ENCODE results near the gene SKAP2.

SKAP2 gene, protein sequence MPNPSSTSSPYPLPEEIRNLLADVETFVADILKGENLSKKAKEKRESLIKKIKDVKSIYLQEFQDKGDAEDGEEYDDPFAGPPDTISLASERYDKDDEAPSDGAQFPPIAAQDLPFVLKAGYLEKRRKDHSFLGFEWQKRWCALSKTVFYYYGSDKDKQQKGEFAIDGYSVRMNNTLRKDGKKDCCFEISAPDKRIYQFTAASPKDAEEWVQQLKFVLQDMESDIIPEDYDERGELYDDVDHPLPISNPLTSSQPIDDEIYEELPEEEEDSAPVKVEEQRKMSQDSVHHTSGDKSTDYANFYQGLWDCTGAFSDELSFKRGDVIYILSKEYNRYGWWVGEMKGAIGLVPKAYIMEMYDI

DNA sequence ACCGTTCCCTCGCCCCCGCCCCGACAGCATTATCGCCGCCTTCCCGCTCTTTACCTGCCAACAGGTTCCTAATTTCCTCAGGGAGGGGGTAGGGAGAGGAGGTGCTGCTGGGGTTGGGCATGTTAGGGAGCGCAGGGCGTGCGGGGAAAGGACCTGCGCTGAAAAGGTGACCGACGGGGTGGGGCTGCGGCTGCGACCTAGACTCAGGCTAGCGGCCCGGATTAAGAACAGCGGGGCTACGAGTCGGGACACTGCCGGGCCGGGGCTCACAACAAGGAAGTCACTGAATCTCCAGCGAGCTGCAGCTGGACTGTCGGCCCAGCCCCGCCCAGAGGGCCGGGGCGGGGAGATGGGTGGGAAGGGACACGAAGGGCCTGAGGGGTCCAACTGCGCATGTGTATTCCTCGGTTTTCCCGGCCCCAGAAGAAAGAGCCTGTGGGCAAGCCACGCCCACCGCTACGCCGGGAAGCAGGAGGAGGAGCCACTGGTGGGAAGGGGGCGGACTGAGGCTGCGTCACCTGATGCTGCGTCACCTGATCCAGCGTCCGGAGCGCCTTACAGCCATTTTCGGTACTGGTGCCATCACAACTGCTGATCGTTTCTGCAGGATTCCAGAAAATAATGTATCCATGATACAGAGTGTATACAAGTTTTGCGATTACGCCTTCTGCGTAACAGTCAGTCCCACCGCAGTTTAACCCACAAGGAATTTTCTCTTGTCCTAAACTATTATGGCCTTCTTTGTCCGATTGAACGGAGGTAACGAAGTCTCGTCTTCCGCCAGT is at the start of gene SKAP2:
SKAP2 (minus strand) TSS at position 282 of the 785 bp plus-strand sequence; CDS start at position 121, 161 bp downstream.
- peak; percentile 97 for DNase-seq

DNA sequence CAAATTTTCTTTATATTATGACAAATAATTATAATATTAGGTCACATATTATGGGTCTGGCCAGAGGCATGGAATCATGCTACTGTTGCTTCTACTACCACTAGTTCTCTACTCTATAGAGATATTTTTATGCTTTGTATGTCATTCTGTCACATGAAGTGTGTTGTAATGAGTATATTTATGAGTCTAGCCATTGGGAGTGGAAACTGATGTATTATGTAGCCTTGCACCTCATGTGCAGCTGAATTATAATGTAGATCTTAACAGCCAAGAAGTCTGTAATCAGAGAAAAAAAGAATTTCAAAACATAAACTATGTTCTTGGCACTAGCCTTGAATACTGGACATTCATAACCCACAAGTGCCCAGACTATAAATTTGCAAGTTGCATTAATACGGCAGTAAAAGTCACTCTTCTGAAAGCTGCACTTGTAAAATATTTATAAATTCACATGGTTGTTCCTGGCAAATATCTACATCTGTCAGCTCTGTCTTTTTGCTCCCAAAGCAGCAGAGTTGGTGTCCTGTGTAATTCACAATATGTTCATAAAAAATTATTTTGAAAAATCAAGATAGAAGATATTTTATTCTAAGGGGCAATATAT is 48.6 kb upstream of the SKAP2 start:
- DNase-seq = no peak

DNA sequence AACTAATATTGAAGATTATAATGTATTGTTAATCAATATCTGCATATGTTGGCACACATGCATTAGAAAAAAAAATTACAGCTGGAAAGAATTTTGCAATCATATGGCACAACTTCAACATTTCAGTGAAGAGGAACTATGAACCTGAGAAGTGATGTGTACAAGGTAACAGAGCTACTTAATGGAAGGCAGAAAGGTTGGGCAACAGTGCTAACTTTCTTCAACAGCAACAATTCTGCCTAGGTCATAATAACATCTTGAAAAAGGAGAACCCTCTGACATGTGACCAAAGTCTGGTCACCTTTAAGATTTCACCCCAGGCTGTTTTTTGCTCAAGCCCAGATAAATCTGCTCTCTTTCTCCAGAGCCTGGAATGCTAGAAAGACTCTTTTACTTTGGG is 47.9 kb upstream of the SKAP2 start:
- DNase-seq = no peak

DNA sequence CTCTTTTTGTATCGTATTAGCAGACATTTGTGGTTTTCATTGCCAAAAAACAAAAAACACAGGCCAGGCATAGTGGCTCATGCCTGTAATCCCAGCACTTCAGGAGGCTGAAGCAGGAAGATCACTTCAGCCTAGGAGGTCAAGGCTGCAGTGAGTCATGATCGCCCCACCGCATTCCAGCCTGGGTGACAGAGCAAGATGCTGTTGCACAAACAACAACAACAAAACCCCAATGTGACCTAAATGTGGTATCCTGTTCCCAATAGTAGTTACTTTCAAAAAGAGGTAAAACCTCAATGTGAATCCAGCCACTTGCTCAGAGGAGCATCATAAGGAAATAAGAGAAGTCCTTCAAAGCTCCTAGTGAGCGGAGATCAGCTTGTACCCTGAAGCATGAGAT is 45.8 kb upstream of the SKAP2 start:
- peak; percentile 63 for DNase-seq

DNA sequence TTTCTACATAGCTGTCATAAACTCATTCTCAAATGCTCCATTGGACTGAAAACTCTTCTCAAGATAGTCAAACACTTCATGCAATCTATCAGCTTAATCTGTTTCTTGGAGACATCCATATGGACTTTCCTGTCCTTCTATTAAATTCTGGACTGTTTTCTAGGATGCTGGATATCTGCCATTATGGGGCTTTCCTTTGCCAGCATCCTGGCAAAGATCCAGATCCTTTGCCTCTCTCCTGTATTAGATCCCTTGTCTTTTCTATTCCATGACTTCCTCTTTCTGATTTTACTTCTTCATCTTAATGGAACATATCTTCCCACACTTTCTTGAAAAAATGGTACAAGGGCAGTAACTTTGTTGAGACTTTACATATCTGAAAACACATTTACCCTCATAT is 35.9 kb upstream of the SKAP2 start:
- no peak for DNase-seq

DNA sequence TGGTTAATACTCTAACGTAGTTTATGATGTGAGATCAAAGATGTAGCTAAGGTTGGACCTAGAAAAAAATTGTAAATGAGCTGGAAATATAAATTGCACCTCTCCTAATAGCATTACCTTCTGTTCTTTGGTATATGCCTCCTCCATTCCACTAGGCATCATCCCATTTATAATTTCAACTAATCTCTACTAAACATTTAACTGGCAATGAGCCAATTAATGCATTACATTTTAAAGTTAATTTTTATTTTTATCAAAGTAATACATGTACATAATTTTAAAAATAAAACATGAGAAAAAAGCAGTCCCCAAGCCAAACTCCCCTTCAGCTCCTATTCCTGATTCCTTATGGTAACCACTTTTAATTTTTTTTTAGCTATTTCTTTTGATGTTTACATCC is 35.1 kb upstream of the SKAP2 start:
- DNase-seq = no peak

DNA sequence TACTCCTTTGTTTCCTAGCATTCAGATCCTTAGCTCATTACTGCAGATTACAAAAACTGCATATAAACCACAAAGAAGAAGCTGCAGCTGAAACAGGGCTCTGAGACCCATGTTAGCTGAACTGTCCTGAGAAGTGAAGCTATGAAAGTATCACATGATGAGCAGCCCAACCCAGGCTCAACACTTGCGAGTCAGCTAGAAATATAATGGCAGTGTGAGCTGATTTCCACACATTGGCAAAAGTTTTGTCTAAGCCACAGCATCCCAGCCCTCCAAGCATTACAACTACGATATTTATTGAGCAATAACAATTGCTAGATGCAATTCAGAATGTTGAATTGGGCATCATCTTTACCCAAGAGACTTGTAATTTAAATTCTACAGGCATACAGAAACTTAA is 34.5 kb upstream of the SKAP2 start:
- DNase-seq = no peak

DNA sequence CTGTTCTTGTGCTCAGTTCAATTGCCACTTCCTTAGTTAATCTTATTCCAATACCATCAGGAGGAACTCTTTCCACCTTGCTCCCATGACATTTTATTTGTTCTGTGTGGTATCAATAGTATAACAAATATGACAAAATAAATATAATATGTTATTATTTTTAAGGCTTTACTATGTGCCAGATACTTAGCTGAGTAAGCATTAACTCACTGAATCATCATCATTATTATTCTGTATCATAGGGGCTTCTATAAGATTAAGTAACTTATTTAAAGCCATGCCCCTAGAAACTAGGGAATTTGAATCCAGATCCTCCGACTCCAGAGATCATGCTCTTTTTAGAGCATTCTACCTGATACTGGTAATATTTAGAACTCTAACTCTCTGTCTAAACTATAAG is 33.5 kb upstream of the SKAP2 start:
- DNase-seq = no peak

DNA sequence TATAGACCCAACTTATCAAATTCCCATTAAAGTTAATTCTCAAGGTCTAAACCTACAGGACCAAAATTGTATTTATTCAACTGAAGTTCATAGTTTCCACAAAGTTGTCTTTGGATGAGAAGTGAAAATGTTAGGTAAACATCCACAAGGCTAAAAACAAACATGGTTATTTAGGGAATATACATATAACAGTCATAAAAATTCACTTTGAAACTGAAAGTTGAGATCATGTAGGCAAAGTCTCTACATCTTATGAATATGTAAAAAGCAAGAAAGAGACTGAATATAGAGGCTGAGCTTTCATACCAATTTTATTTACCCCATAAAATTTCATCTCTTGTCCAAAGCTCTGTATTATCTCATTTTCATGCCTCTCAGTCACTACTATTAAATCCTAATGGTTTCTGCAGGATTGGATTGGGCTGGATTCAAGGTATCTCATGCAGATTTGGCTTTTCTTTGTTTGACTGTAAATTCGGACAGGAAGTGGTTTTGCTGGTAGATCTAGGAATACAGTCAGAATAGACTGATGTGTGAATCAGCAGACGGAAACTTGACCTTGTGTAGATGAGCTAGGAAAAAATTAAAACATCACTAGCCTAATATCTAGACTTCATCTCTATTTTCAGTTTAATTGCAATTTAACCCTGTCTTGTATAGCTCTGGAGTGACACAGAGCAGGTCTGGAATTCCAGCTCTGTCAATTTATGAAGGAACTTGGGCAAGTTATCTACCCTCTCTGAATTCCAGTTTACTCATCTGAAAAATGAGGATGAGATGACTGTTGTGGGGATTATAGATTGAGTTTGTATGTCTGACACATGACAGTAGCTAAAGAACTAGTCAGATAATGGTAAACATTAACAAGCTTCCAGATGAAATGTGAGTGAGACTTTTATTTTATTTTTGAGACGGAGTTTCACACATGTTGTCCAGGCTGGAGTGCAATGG is 27.3 kb upstream of the SKAP2 start:
- DNase-seq = no peak

DNA sequence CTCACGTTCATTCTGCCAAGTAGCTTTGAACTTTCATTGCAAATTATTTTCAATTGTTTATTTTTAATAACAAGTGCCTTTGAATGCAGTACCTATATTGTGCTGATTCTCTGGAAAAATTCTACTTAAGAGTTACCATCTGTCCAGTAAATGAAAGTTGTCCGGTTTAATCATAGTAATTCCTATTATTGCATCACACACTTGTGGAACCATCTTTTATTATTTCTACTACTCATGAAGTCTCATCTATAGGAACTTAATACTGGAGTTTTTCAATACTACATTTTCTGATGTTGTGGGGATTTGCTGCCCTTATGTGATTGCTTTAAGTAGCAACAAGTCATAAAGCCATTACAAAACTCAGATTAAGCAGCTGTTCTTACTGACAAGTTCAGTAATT is 16.5 kb upstream of the SKAP2 start:
- DNase-seq = no peak

DNA sequence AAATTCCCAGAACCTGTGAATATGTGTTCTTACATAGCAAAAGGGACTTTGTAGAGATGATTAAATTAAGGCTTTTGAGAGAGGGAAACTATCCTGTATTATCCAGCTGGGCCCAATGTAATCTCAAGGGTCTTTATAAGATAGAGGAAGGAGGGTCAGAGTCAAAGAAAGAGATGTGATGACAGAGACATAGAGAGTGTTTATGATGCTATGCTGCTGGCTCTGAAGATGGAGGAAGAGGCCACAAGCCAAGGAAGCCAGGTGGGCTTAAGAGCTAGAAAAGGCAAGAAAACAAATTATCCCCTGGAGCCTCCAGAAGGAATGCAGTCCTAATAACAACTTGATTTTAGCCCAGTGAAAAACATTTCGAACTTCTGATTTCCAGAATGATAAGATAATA is 15.3 kb upstream of the SKAP2 start:
- no peak for DNase-seq

DNA sequence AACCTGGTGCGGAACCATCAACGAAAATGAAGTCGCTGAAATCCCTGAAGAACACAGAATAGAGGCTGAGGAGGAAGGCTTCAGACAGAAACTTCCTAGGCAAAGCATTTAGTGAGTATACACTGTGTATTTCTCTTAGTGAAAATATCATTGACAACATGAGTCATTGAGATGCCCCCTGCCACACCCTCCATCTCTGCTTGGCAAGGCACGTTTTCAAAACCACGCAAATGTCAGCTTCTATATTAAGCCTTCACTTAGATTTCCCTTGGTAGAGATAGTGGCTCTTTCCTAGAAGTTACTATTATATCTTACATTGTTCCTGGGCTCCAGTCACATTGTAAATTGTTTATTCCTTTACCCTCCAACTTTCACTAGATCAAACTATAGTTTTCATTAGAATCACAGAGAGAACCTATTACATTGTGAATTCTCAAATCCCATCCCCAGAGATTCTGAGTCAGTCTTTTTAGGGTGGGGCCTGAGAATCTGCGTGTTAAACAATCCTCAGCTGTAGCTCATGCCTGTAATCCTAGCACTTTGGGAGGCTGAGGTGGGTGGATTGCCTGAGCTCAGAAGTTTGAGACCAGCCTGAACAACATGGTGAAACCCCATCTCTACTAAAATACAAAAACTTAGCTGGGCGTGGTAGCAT is 4.6 kb upstream of the SKAP2 start:
- DNase-seq = no peak

DNA sequence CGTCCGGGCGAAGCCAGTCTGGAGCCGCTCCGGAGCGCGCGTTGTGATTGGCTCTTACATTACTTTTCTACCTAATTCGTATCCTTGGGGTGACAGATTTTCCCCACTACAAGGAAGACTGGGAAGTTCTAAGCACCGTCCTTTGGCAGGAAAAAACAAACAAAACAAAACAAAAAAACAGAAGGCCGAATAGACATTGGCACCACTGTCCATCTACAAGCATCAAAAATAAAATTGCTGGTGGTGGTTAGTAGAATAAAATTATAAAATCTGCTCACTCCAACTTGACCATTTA is 651 bp upstream of the SKAP2 start:
- no peak for DNase-seq

DNA sequence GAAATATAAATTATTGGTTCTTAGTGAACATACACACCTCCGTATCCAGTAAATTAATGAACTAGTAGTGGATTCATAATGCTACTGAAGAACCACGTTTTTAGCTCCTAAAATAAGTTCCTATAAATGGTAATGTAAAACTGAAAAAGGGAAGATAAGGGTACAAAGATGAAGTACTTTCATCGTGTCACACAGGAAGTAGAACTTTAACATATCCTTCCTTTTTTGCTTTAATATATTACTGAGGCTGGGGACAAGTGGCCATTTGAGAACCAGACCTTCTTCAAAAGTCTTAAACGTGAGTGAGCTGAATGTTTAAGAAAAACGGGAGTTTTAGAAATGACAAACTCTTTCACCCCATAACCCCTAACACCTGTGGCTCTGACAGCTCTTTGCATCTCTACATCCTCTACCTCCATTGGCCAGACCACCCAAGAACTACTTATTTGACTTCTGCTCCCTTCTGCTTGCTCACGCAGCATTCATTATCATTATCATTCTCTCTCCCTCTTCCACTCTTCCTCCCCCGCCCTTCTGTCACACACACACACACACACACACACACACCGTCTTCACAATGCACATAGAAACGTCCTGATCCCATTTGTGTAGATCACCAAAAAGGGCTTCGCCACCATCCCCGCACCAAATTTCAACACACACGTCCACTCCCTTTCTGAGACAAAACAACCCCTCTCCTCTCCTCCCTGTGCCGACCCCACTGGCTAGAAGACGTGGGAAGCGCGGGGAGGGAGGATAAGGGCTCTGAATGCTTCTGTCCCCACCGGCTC is 677 bp downstream of the SKAP2 start:
- DNase-seq = no peak

DNA sequence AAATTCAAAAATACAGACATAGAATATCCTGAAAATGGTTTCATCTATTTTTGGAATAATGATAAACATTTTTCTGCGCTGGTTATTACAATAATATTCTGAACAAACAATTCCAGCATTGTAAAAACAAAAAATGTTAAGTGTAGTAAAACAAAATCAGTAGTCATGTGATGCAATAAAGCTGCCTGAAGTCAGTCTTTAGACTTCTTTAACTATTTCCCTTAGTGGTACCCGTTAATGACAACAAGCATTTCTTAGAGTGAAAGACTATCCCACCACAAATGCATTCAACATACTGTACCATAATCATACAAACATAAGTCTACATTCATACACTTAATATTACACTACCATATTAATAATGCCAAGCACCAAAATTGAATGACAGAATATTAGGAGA is 1.6 kb downstream of the SKAP2 start:
- no peak for DNase-seq

DNA sequence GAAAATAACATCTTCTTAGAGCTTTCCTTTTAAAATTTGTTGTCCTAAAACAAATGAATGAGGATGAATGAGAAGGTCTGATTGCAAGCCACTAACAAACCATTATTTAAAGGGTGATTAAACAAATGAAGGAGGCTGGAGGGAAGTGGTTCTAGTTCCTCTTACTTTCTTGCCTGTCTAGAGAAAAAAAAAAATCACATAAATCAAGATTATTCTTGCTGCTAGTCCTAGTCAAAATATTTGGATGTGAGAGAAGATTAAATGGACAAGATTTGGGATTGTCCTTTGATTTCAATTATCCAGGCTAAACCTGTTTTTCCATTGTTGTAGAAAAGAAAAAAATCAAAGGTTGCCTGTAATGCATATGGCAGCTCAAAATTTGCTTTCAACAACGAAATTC is 3.3 kb downstream of the SKAP2 start:
- DNase-seq = no peak

DNA sequence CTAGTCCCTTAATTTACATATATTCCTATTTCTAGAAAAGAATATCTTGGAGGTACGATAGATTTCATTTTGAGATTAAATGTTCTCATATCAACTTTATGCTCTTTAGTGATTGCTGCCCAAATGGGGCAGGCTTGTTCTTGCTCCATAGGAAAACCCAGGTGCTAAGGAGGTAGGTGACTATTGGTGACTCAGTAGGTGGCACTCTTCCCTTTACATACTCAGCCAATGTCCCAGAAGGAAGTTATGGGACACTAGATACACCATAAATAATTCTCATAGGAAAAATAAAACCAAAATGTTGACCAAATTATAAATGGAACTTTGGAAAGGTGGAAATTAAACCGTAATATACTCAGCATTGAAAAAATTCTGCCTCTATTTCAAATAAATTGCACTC is 4.0 kb downstream of the SKAP2 start:
- no peak for DNase-seq

DNA sequence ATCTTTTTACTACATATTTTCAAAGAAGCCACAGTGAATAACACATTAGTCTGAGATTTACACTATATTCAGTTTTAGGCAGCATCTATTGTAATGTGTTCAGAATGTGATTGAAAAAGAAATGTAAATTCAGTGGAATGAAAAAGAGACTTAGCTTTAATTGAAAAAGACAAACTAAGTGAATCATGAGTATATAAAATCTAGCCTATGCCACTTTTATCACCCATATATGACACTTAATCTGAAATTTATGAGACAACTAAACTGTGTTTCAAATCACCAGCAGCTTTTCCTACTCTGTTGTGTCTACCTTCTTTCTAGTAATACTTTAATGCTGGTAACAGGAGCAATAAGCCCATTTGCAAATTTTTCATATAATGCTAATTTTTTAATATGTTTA is 4.7 kb downstream of the SKAP2 start:
- DNase-seq = no peak

DNA sequence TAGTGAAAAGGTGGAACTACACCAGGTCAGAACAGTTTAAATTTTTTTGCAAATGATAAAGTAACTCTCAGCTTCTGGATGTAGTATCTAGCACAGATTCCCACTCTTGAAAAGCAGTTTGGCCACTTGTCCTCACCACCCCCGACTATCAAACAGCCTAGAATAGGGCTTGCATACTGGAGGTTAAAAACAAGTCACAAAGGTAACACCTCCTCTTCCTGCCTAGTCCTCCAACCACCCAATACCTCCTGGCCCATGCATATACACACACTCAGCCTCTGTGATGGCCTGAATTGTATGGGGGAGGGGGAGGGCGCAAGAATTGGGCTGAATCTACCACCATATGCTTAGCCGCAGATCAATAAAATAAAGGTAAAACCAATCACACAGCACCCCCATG is 5.7 kb downstream of the SKAP2 start:
- DNase-seq = no peak

DNA sequence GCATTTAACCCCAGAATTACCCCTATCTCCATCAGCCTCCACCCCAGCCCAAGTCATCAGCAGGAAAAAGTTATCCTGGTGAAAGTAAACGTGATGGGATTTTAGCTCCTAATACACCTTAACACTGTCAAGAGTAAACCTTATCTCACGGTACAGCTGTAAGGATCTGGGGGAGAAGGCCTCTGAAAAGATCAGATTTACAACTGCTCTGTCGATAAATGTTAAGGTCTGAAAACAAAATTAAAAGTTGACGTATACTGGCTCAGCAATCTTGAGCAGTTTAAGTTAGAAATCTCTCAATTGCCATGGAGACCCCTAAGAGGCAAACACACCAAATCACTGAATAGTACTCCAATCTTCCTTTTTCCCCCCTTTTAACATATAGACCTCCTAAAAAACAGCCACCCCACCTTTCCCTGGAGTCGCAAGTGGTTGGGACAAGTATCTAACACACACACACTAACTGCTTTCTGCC is 6.1 kb downstream of the SKAP2 start:
- no peak for DNase-seq

DNA sequence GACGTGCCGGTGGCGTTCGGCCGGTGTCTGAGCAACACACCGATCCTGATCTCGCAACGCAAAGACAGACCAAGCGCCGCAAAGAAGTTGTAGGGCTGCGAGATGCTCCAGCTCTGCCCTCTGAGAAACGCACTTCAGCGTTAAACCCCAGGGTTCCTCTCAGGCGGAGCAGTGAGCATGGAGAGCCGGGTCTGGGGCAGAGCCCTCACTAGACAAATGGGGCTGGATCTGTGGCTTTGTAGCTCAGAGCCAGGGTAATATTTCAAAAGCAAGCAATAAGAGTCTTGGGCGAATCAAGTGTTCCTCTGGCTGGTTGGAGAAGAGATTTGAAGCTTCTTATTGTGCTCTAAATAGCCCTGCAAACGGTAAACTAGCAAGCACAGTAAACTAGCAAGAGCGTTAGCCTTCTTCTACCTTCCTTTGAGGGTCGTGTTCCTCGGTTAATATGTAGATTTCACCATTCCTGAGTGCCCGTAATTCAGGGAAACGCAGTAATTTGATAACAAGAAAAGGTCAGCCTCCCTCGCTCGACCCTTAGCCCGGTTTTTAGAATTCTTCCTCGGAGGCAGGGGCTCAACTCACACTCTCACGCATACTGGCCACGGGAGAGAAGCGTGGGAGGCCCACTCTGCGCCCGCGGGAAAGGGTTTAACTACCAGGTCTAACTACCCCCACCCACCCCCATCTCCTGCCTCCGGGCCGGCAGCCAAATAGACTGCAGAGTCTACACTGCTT is 6.7 kb downstream of the SKAP2 start:
- no peak for DNase-seq

Data from T1000 (cell line).